Adipose tissue (tissue), 3 donors: ENCODE measurements around the gene ZDHHC11B. TPM values are rescaled to one million over a fixed set of nuclear protein-coding genes. Genes with fewer than 3 reads are reported as not detected.
"Not testable (repeated sequence)": the region's sequence is repeated elsewhere in the genome, so short reads cannot be mapped to it uniquely, and the experiment has no call there.

ENCODE experiments used
- H3K27ac ChIP-seq: one replicate; pipeline ENCODE4 v1.5.1; 2013; ENCODE audit warnings: low read depth, low read length
- WGBS, 3 donors: extraction: QIAGEN DNeasy Blood & Tissue Kit; methylation state at CpG; one replicate each; pipeline ENCODE4 v1.1.7; 2013; 5-methylcytosine and 5-hydroxymethylcytosine counted together
- polyA plus RNA-seq, 3 donors: library from polyadenylated mRNA; stranded (reverse); fragments of 200-250 nt; gene quantifications; one replicate each; pipeline ENCODE4 v1.2.3, GENCODE V29; 2013
- donor health status: healthy with polysubstance abuse.
- donor health status: Bipolar disorder and iron deficiency.
- donor health status: healthy.

Gene ZDHHC11B
- polyA plus RNA-seq, 3 donors, result 1.1 to 4.4 (median 2.7) TPM

GRCh38 chr5:772547-772890 is 12.0 kb downstream of the ZDHHC11B start:
- 72 to 87% (median 75%) methylated on average over 2 to 5 of the region's 14 CpGs for WGBS, 3 donors
- not testable (repeated sequence) for H3K27ac ChIP-seq

- 72 to 79% (median 79%) methylated on average over 8 to 15 of the region's 31 CpGs for WGBS, 3 donors
- not testable (repeated sequence) for H3K27ac ChIP-seq
Measured at GRCh38 chr5:771841-772546, 12.5 kb downstream of the ZDHHC11B start.

- H3K27ac ChIP-seq, result not testable (repeated sequence)
- WGBS, 3 donors, result 79 to 83% (median 80%) methylated on average over 17 to 19 of the region's 19 CpGs
Measured at GRCh38 chr5:771087-771781, 13.3 kb downstream of the ZDHHC11B start.

- H3K27ac ChIP-seq, result not testable (repeated sequence)
- 90 to 97% (median 96%) methylated on average over 5 to 9 of the region's 10 CpGs for WGBS, 3 donors
Measured at GRCh38 chr5:770585-770984, 13.9 kb downstream of the ZDHHC11B start.

GRCh38 chr5:769485-770145 is 14.9 kb downstream of the ZDHHC11B start:
- 89 to 94% (median 90%) methylated on average over 27 to 29 of the region's 29 CpGs for WGBS, 3 donors
- not testable (repeated sequence) for H3K27ac ChIP-seq

- 81 to 90% (median 88%) methylated on average over 31 to 32 of the region's 32 CpGs for WGBS, 3 donors
- H3K27ac ChIP-seq, result no peak overlapping the region
Measured at GRCh38 chr5:766666-767431, 17.7 kb downstream of the ZDHHC11B start.

- 88 to 94% (median 91%) methylated on average over 18 of the region's 18 CpGs for WGBS, 3 donors
- no peak overlapping the region for H3K27ac ChIP-seq
Measured at GRCh38 chr5:765948-766631, 18.4 kb downstream of the ZDHHC11B start.

- 95 to 97% (median 96%) methylated on average over 30 to 31 of the region's 31 CpGs for WGBS, 3 donors
Measured at GRCh38 chr5:763998-764781, 20.3 kb downstream of the ZDHHC11B start.

GRCh38 chr5:763397-763796 is 21.1 kb downstream of the ZDHHC11B start:
- 63 to 81% (median 72%) methylated on average over 5 of the region's 5 CpGs for WGBS, 3 donors

More at GRCh38 chr5:763998-764781, 20.3 kb downstream of the ZDHHC11B start:
- H3K27ac ChIP-seq, result no peak overlapping the region

GRCh38 chr5:762996-763395 is 21.5 kb downstream of the ZDHHC11B start:
- WGBS, 3 donors, result 92 to 95% (median 92%) methylated on average over 8 of the region's 8 CpGs
- not testable (repeated sequence) for H3K27ac ChIP-seq

More at GRCh38 chr5:763397-763796, 21.1 kb downstream of the ZDHHC11B start:
- H3K27ac ChIP-seq, result no peak overlapping the region

GRCh38 chr5:761854-762710 is 22.4 kb downstream of the ZDHHC11B start:
- WGBS, 3 donors, result 78 to 92% (median 80%) methylated on average over 8 of the region's 8 CpGs
- no peak overlapping the region for H3K27ac ChIP-seq

- H3K27ac ChIP-seq, result no peak overlapping the region
Measured at GRCh38 chr5:761059-761771, 23.3 kb downstream of the ZDHHC11B start.

GRCh38 chr5:760363-761058 is 24.0 kb downstream of the ZDHHC11B start:
- no peak overlapping the region for H3K27ac ChIP-seq
- WGBS, 3 donors, result 96 to 97% (median 96%) methylated on average over 24 of the region's 24 CpGs

More at GRCh38 chr5:761059-761771, 23.3 kb downstream of the ZDHHC11B start:
- WGBS, 3 donors, result 82 to 87% (median 86%) methylated on average over 15 of the region's 15 CpGs

GRCh38 chr5:759781-760362 is 24.7 kb downstream of the ZDHHC11B start:
- H3K27ac ChIP-seq, result no peak overlapping the region
- WGBS, 3 donors, result 94 to 96% (median 94%) methylated on average over 22 of the region's 22 CpGs

GRCh38 chr5:759111-759751 is 25.3 kb downstream of the ZDHHC11B start:
- 34 to 42% (median 42%) methylated on average over 33 of the region's 33 CpGs for WGBS, 3 donors
- no peak overlapping the region for H3K27ac ChIP-seq
